Activated CD8-positive, alpha-beta T cell treated with anti-CD3 and anti-CD28 coated beads, Interleukin-2, amount 10 ng/mL, durations not matched to agents 7 days and 5 days (primary cell): ENCODE results near the gene PRXL2C. TPM values are rescaled to one million over a fixed set of nuclear protein-coding genes. Genes with fewer than 3 reads are reported as not detected.
"Not testable (repeated sequence)": the region's sequence is repeated elsewhere in the genome, so short reads cannot be mapped to it uniquely, and the experiment has no call there.

Experiments used
- ATAC-seq: fragments of 150-1000 bp; cut with Tn5 transposase; one replicate; pipeline ENCODE4 v1.10.0; 2021; ENCODE audit warnings: moderate library complexity
- CTCF ChIA-PET: fragments of 350-600 bp; sonication (Branson Sonifier 250); formaldehyde crosslinking; loops from one replicate; lab custom pipeline; 2021; ENCODE audit warnings: antibody characterized with exemption; lab: Charles Lee
- POLR2A ChIA-PET: fragments of 350-600 bp; sonication (Branson Sonifier 250); formaldehyde crosslinking; loops from one replicate; lab custom pipeline; 2021; ENCODE audit warnings: antibody characterized with exemption; lab: Charles Lee
- DNase-seq: peaks from one replicate; pipeline ENCODE4 v3.0.0-alpha.2; 2020
- H3K27ac Mint-ChIP-seq: one replicate; pipeline ENCODE4 v1.8.0; 2021; ENCODE audit warnings: mild to moderate bottlenecking, mixed read lengths
- H3K27me3 Mint-ChIP-seq: one replicate; pipeline ENCODE4 v1.8.0; 2021; ENCODE audit warnings: low read depth, mixed read lengths
- H3K36me3 Mint-ChIP-seq: one replicate; pipeline ENCODE4 v1.8.0; 2021; ENCODE audit warnings: low read depth, mixed read lengths
- H3K4me1 Mint-ChIP-seq: one replicate; pipeline ENCODE4 v1.8.0; 2021; ENCODE audit warnings: low read depth, mixed read lengths
- H3K4me3 Mint-ChIP-seq: one replicate; pipeline ENCODE4 v1.8.0; 2021; ENCODE audit warnings: mild to moderate bottlenecking, mixed read lengths
- H3K9me3 Mint-ChIP-seq: one replicate; pipeline ENCODE4 v1.8.0; 2022; ENCODE audit warnings: mixed read lengths; ENCODE audit not compliant: insufficient read depth
- total RNA-seq, 2 experiments: library from RNA; stranded (reverse); gene quantifications; one replicate each; pipeline ENCODE4 v1.2.3, GENCODE V29; 2021

PRXL2C gene
- 1 to 10 TPM; 3.8 to 5.4 TPM for total RNA-seq

- no peaks in the 10 kb centered on the region for H3K36me3 Mint-ChIP-seq
- peaks cover 13% of the 10 kb centered on the region for H3K4me1 Mint-ChIP-seq
- peak within 1 kb of the TSS; percentile 89 for H3K4me3 Mint-ChIP-seq
- peaks cover 19% of the 10 kb centered on the region for H3K27me3 Mint-ChIP-seq
- peak; percentile 75 for DNase-seq
- ChIA-PET POLR2A (interaction anchor here (0.6 to 0.7 kb wide), 2 partner anchors 239 to 583 kb away, joined by 3 read pairs; no protein-coding TSS in a partner anchor), CTCF (interaction anchor here (0.9 to 1.3 kb wide), 3 partner anchors 20 to 263 kb away, joined by 3 read pairs; partner anchors contain the start of gene CDC14B)
- ATAC-seq, result peak; percentile 85
- H3K9me3 Mint-ChIP-seq, result no peaks in the 10 kb centered on the region
- H3K27ac Mint-ChIP-seq, result peak within 1 kb of the TSS; percentile 79
Measured at GRCh38 chr9:96655198-96655851, at the start of gene PRXL2C. TSS of gene PRXL2C (minus strand) at chr9:96655317. CDS start at chr9:96655281, 36 bp downstream.

- POLR2A ChIA-PET, H3K4me1 Mint-ChIP-seq, ATAC-seq, DNase-seq, H3K27ac Mint-ChIP-seq, CTCF ChIA-PET, H3K36me3 Mint-ChIP-seq, H3K27me3 Mint-ChIP-seq, H3K4me3 Mint-ChIP-seq, H3K9me3 Mint-ChIP-seq: not testable (repeated sequence)
Measured at GRCh38 chr9:96700721-96701375, 45.7 kb upstream of the PRXL2C start.

- H3K36me3 Mint-ChIP-seq, result no peaks in the 10 kb centered on the region
- H3K4me3 Mint-ChIP-seq, result no peak overlapping the region
- H3K4me1 Mint-ChIP-seq, result peaks cover 3% of the 10 kb centered on the region
- CTCF ChIA-PET, result no interaction called here
- H3K27ac Mint-ChIP-seq, result no peak overlapping the region
- H3K9me3 Mint-ChIP-seq, result peaks cover 12% of the 10 kb centered on the region
- peaks cover 6% of the 10 kb centered on the region for H3K27me3 Mint-ChIP-seq
- POLR2A ChIA-PET, result no interaction called here
- DNase-seq (no peak), ATAC-seq (no peak)
Measured at GRCh38 chr9:96691326-96691725, 36.2 kb upstream of the PRXL2C start.

- ATAC-seq, result no peak
- DNase-seq, result no peak
- ChIA-PET CTCF (no interaction called here), POLR2A (no interaction called here)
- no peak overlapping the region for H3K27ac Mint-ChIP-seq
- H3K9me3 Mint-ChIP-seq, result peaks cover 3% of the 10 kb centered on the region
- no peak overlapping the region for H3K4me3 Mint-ChIP-seq
- peaks cover 6% of the 10 kb centered on the region for H3K27me3 Mint-ChIP-seq
- H3K36me3 Mint-ChIP-seq, result no peaks in the 10 kb centered on the region
- H3K4me1 Mint-ChIP-seq, result peaks cover 3% of the 10 kb centered on the region
Measured at GRCh38 chr9:96688745-96689464, 33.8 kb upstream of the PRXL2C start.

- DNase-seq (no peak), ATAC-seq (no peak)
- ChIA-PET CTCF (no interaction called here), POLR2A (no interaction called here)
- Mint-ChIP-seq H3K36me3 (no peaks in the 10 kb centered on the region), H3K27ac (no peak overlapping the region), H3K4me3 (no peak overlapping the region), H3K9me3 (peaks cover 3% of the 10 kb centered on the region), H3K27me3 (peaks cover 6% of the 10 kb centered on the region), H3K4me1 (peaks cover 3% of the 10 kb centered on the region)
Measured at GRCh38 chr9:96688187-96688586, 33.1 kb upstream of the PRXL2C start.

- peak overlapping the region; percentile 69 for H3K4me3 Mint-ChIP-seq
- peaks cover 6% of the 10 kb centered on the region for H3K27me3 Mint-ChIP-seq
- CTCF ChIA-PET, result interaction anchor here (1.1 kb wide), 1 partner anchor 12 kb away, joined by 4 read pairs; no protein-coding TSS in a partner anchor
- peaks cover 3% of the 10 kb centered on the region for H3K9me3 Mint-ChIP-seq
- no peaks in the 10 kb centered on the region for H3K36me3 Mint-ChIP-seq
- peak overlapping the region; percentile 23 for H3K27ac Mint-ChIP-seq
- DNase-seq, result peak; percentile 77
- peaks cover 3% of the 10 kb centered on the region for H3K4me1 Mint-ChIP-seq
- peak; percentile 96 for ATAC-seq
- POLR2A ChIA-PET, result no interaction called here
Measured at GRCh38 chr9:96686638-96687335, 31.7 kb upstream of the PRXL2C start.

GRCh38 chr9:96680812-96681499, 25.8 kb upstream of the PRXL2C start:
- DNase-seq (no peak), ATAC-seq (no peak)
- ChIA-PET CTCF (interaction anchor here (1.3 kb wide), 1 partner anchor 14 kb away, joined by 3 read pairs; no protein-coding TSS in a partner anchor), POLR2A (no interaction called here)
- Mint-ChIP-seq H3K9me3 (no peaks in the 10 kb centered on the region), H3K27ac (no peak overlapping the region), H3K4me1 (no peaks in the 10 kb centered on the region), H3K27me3 (peaks cover 3% of the 10 kb centered on the region), H3K36me3 (no peaks in the 10 kb centered on the region), H3K4me3 (no peak overlapping the region)

GRCh38 chr9:96674906-96675538, 19.9 kb upstream of the PRXL2C start:
- Mint-ChIP-seq H3K9me3 (no peaks in the 10 kb centered on the region), H3K27ac (no peak overlapping the region), H3K27me3 (no peaks in the 10 kb centered on the region), H3K4me3 (no peak overlapping the region), H3K4me1 (no peaks in the 10 kb centered on the region), H3K36me3 (no peaks in the 10 kb centered on the region)
- POLR2A ChIA-PET, result no interaction called here
- ATAC-seq (no peak), DNase-seq (no peak)
- CTCF ChIA-PET, result interaction anchor here (0.6 to 1.1 kb wide), 2 partner anchors 11 to 20 kb away, joined by 3 to 4 read pairs; partner anchors contain the start of gene PRXL2C

GRCh38 chr9:96673786-96674185, 18.7 kb upstream of the PRXL2C start:
- H3K4me1 Mint-ChIP-seq, H3K9me3 Mint-ChIP-seq, H3K4me3 Mint-ChIP-seq, H3K27me3 Mint-ChIP-seq, POLR2A ChIA-PET, H3K36me3 Mint-ChIP-seq, DNase-seq, CTCF ChIA-PET, ATAC-seq, H3K27ac Mint-ChIP-seq: not testable (repeated sequence)

- Mint-ChIP-seq H3K27me3 (no peaks in the 10 kb centered on the region), H3K27ac (no peak overlapping the region), H3K9me3 (no peaks in the 10 kb centered on the region), H3K36me3 (no peaks in the 10 kb centered on the region), H3K4me3 (no peak overlapping the region), H3K4me1 (no peaks in the 10 kb centered on the region)
- DNase-seq (no peak), ATAC-seq (no peak)
- POLR2A ChIA-PET, result no interaction called here
- CTCF ChIA-PET, result no interaction called here
Measured at GRCh38 chr9:96668868-96669534, 13.9 kb upstream of the PRXL2C start.
